NCI-H2107 treated with DMSO at 0.1 percent for 48 hours (cell line): Measurements from ENCODE around the gene CAPNS1.
"Not testable (repeated sequence)": the region's sequence is repeated elsewhere in the genome, so short reads cannot be mapped to it uniquely, and the experiment has no call there.

Source experiments
- DNase-seq: peaks from one replicate; lab custom pipeline; 2025; ENCODE audit not compliant: unreplicated experiment; lab: John Stamatoyannopoulos, UW

Gene CAPNS1

GRCh38 chr19:36113894-36114720 lies 25.8 kb upstream of the CAPNS1 start:
- DNase-seq, result peak; percentile 21

GRCh38 chr19:36114721-36115452 lies 25.0 kb upstream of the CAPNS1 start, which contains the start of gene POLR2I:
TSS of gene POLR2I (minus strand) at chr19:36114875. CDS start at chr19:36114856, 19 bp downstream.
- peak; percentile 98 for DNase-seq

GRCh38 chr19:36115453-36116343 lies 24.2 kb upstream of the CAPNS1 start, which contains the start of gene TBCB:
TSS of gene TBCB (plus strand) at chr19:36115468. CDS start at chr19:36115561, 93 bp downstream.
- DNase-seq, result peak; percentile 17

GRCh38 chr19:36116344-36116637 lies 23.6 kb upstream of the CAPNS1 start:
- no peak for DNase-seq

DNA sequence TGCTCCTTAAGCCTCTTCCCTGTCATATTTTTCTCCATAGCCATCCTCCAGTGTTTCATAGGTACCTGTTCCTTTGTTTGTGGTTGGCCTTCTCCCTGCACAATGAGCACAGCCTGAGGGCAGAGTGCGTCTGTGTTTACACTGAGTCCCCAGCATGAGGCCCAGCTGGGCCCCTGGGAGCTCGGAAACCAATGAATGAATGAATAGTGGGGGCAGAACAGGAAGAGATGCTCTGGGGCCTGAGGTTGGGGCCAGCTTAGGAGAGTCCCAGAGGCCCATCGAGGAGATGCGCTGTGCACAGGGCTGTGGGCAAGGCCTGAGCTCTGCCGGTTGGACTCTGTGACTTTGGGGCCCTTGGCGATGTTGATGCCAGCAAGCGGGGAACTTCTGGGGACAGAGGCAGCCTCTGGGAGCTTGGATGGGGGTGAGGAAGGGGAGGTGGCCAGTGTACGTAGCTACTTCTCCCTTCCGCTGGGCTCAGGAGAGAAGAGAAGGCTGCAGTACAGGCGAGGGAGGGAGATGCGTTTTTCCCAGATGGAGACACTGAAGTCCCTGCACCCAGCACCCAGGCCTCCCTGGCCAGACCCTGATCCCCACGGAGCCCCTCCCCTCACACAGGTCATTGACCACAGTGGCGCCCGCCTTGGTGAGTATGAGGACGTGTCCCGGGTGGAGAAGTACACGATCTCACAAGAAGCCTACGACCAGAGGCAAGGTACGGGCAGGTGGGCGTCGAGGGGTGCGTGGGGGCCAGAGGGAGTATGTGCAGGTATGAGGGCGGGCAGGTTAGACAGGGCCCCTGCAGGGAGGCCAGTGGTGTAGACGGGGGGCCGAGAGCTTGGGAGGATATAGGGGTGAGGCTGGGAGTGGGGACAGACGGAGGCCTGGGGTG lies 19.5 kb upstream of the CAPNS1 start:
- DNase-seq, result no peak

DNA sequence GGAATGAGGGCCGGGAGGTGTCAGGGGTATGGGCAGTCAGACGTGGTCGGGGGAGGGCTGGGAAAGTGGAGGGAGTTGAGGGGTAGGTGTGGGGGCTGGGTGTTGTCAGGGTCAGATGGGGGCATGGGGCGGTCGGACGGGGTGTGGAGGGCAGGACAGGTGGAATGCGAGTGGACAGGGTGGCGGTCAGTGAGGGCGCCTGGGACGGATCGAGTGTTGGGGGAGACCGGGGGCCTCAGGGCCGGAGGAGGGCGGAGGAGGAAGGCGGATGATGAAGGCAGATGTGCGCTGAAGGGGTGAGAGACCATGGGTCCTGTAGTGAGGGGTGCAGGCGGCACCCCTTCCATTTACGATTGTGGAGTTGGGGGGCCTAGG lies 18.9 kb upstream of the CAPNS1 start:
- DNase-seq, result no peak

GRCh38 chr19:36121486-36122124 lies 18.3 kb upstream of the CAPNS1 start:
- DNase-seq, result no peak

GRCh38 chr19:36125557-36125956 lies 14.3 kb upstream of the CAPNS1 start:
- no peak for DNase-seq

DNA sequence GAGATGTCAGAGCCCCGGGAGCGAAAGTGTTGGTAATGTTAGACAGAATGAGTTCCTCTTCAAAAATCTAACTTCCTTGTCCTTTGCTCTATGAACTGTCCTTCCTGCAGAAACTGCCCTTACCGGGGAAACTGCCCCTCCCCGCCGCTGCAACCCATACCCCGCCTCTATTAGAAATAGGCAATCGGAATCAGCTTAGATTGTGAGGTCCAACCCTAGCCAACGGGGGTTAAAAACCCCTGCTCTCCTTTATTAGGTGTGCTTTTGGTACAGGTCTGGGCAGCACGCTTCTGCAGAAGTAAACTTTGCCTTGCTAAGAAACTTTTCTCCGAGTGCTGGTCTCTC lies 11.5 kb upstream of the CAPNS1 start:
- no peak for DNase-seq

- not testable (repeated sequence) for DNase-seq
Measured at GRCh38 chr19:36131221-36131620, 8.6 kb upstream of the CAPNS1 start.

- not testable (repeated sequence) for DNase-seq
Measured at GRCh38 chr19:36134867-36135266, 5.0 kb upstream of the CAPNS1 start.

GRCh38 chr19:36136964-36137686 lies 2.7 kb upstream of the CAPNS1 start:
- no peak for DNase-seq

GRCh38 chr19:36139120-36139472 lies 770 bp upstream of the CAPNS1 start:
- DNase-seq, result no peak

DNA sequence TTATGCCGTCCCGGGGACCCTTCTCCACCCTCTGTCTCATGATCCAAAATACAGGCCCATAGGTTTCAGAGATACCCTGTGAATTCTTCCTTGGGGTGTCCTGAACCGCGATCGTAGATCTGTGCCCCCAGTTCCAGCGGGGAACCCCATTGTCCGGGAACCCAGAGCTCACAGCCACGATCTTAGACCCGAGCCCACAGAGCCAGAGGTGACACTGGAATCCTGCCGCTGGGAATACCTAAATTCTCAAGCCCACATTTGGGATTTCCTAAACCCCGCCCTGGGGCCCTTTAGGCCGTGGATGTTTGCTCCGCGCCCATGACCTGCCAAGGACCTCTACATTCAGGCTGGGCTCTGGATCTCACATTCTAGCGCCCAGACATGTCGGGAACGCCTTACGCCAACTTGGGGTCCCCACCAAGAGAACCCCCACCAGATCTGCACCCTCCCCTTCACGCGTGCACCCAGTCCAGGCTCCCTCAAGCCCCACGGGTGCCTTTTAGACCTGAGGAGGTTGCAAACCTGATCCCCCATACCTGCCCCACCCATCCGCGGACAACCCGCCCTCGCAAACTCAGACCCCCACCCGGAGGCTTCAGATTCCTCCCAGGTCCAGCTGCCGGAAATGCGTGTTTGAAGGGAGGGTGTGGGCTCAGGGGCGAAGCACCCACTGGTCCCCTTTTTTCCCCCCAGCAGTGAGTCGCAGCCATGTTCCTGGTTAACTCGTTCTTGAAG lies 605 bp downstream of the CAPNS1 start:
- DNase-seq, result peak; percentile 46

GRCh38 chr19:36141039-36141927 lies 1.4 kb downstream of the CAPNS1 start:
- DNase-seq, result peak; percentile 72

- no peak for DNase-seq
Measured at GRCh38 chr19:36142046-36142445, 2.2 kb downstream of the CAPNS1 start.

GRCh38 chr19:36142496-36142895 lies 2.6 kb downstream of the CAPNS1 start:
- no peak for DNase-seq

GRCh38 chr19:36144624-36145023 lies 4.8 kb downstream of the CAPNS1 start:
- no peak for DNase-seq
